HepG2 (cell line): Measurements from ENCODE around the gene TSSK3. TPM values are rescaled to one million over a fixed set of nuclear protein-coding genes. Genes with fewer than 3 reads are reported as not detected.

Experiments used
- HOXA5 ChIP-seq: sonication (generic); formaldehyde crosslinking; IDR thresholded peaks from 2 replicates; pipeline ENCODE4 v1.4.0; 2020; ENCODE audit warnings: missing genetic modification reagents
- RFX3 ChIP-seq: IDR thresholded peaks from 2 replicates; pipeline ENCODE4 v1.6.1; 2016; ENCODE audit warnings: missing biosample characterization, missing genetic modification reagents
- RFXANK ChIP-seq: IDR thresholded peaks from 2 replicates; pipeline ENCODE4 v1.6.1; 2016
- TGIF2 ChIP-seq: IDR thresholded peaks from 2 replicates; pipeline ENCODE4 v1.6.1; 2016; ENCODE audit warnings: control low read depth, missing compliant biosample characterization
- ZKSCAN5 ChIP-seq: sonication (generic); formaldehyde crosslinking; IDR thresholded peaks from 2 replicates; pipeline ENCODE4 v1.5.1; 2020; ENCODE audit warnings: mild to moderate bottlenecking, missing genetic modification reagents
- ZMYM2 ChIP-seq: sonication (generic); formaldehyde crosslinking; IDR thresholded peaks from 2 replicates; pipeline ENCODE4 v1.8.0; 2022; ENCODE audit warnings: mild to moderate bottlenecking, missing genetic modification reagents
- ZNF660 ChIP-seq: sonication (generic); formaldehyde crosslinking; IDR thresholded peaks from 2 replicates; pipeline ENCODE4 v1.5.1; 2020; ENCODE audit warnings: mild to moderate bottlenecking, low read depth, missing genetic modification reagents, borderline replicate concordance
- ZNF7 ChIP-seq: IDR thresholded peaks from 2 replicates; pipeline ENCODE4 v1.6.1; 2016; ENCODE audit warnings: missing biosample characterization, missing genetic modification reagents
- ZNF773 ChIP-seq: sonication (generic); formaldehyde crosslinking; IDR thresholded peaks from 2 replicates; pipeline ENCODE4 v1.4.0; 2020; ENCODE audit warnings: missing genetic modification reagents, borderline replicate concordance
- polyA plus RNA-seq, 8 experiments: library from polyadenylated mRNA; depleted of rRNA in 3 of 8; stranded (reverse) in 7 of 8; unstranded in 1 of 8; fragments of >200 nt; fragmentation: Illumina TruSeq in 4 of 8; extraction: Trizol in 4 of 8; gene quantifications; 2 replicates each; pipeline versions ENCODE4 v1.2.1 to v1.2.3, GENCODE V29; 2011 to 2016; ENCODE audit warnings: low read depth in 4 of 8, missing spikeins in 1 of 8, mixed read lengths in 1 of 8; ENCODE audit not compliant: insufficient read depth in 1 of 8
- total RNA-seq, 5 experiments: library from RNA; depleted of rRNA; stranded (reverse); fragments of >200 nt; fragmentation: Illumina TruSeq; extraction: Trizol; gene quantifications; 2 replicates each; pipeline ENCODE4 v1.2.3, GENCODE V29; 2016; ENCODE audit warnings: low read depth in 1 of 5
- TF ChIP-seq, protein P1 (sequence below), 2 experiments: fragments of 450-650 bp in 1 of 2; sonication (generic) in 1 of 2; formaldehyde crosslinking in 1 of 2; IDR thresholded peaks; 2 replicates each; pipeline versions ENCODE4 v1.6.1 to v1.8.0; 2016 to 2022; ENCODE audit warnings: antibody characterized with exemption in 1 of 2, mild to moderate bottlenecking in 1 of 2, missing genetic modification reagents in 1 of 2

TSSK3 gene
- total and polyA plus RNA-seq, 2 of the 13 experiments (the other 11 are each of a cell fraction or from before 2014, with no cell fraction given): 1.0 to 1.1 TPM

DNA sequence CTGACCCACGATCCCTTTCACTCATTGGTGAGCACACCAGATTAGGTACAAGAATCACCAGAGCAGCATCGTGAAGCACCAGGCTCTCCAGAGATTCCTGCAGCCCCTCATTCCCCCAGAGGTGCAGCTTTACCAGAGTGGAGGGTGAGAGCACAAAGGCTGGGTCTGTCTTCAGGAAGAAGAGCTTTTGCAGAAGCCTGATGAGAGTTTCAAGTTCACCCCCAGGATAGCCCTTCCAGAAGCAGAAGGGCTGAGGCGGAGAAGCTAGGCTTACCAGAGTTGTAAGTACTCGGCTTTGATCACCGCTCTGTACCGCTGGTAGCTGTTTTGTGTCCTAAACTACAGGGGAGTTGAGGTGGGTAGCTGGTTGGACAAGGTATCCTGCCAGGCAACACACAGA lies 3.1 kb downstream of the TSSK3 start (continued):
- TF ChIP-seq, protein P1, sequence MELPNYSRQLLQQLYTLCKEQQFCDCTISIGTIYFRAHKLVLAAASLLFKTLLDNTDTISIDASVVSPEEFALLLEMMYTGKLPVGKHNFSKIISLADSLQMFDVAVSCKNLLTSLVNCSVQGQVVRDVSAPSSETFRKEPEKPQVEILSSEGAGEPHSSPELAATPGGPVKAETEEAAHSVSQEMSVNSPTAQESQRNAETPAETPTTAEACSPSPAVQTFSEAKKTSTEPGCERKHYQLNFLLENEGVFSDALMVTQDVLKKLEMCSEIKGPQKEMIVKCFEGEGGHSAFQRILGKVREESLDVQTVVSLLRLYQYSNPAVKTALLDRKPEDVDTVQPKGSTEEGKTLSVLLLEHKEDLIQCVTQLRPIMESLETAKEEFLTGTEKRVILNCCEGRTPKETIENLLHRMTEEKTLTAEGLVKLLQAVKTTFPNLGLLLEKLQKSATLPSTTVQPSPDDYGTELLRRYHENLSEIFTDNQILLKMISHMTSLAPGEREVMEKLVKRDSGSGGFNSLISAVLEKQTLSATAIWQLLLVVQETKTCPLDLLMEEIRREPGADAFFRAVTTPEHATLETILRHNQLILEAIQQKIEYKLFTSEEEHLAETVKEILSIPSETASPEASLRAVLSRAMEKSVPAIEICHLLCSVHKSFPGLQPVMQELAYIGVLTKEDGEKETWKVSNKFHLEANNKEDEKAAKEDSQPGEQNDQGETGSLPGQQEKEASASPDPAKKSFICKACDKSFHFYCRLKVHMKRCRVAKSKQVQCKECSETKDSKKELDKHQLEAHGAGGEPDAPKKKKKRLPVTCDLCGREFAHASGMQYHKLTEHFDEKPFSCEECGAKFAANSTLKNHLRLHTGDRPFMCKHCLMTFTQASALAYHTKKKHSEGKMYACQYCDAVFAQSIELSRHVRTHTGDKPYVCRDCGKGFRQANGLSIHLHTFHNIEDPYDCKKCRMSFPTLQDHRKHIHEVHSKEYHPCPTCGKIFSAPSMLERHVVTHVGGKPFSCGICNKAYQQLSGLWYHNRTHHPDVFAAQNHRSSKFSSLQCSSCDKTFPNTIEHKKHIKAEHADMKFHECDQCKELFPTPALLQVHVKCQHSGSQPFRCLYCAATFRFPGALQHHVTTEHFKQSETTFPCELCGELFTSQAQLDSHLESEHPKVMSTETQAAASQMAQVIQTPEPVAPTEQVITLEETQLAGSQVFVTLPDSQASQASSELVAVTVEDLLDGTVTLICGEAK (IDR thresholded peaks at IDR 0.05): no peak
- TF ChIP-seq, protein P1 (CRISPR knock-in tag; IDR thresholded peaks at IDR 0.05): no peak
- TF ChIP-seq ZNF7 (CRISPR knock-in tag): no peak
- TF ChIP-seq HOXA5 (CRISPR knock-in tag): no peak
- TF ChIP-seq ZKSCAN5: no peak
- TF ChIP-seq ZNF660 (CRISPR knock-in tag): no peak
- TF ChIP-seq ZMYM2: no peak
- no peak for TF ChIP-seq RFX3 (CRISPR knock-in tag)
- TF ChIP-seq ZNF773 (CRISPR knock-in tag): no peak
- TF ChIP-seq RFXANK (CRISPR knock-in tag): no peak
- TF ChIP-seq TGIF2 (CRISPR knock-in tag): no peak
- TF ChIP-seq, all 625 proteins: peak for 0
